A549 treated with AZD9567 at 1 μM for 4 hours (cell line): Measurements from ENCODE around the gene HIF3A. TPM values are rescaled to one million over a fixed set of nuclear protein-coding genes. Genes with fewer than 3 reads are reported as not detected.

ENCODE experiments used
- total RNA-seq: library from RNA; stranded (reverse); fragments of 200-300 nt; extraction: Qiagen RNA extraction; gene quantifications from 5 replicates; pipeline ENCODE4 v1.2.3, GENCODE V29; 2022; ENCODE audit not compliant: insufficient read depth

HIF3A gene
- 0.02 to 0.05 TPM (median 0.03 TPM) in 3 of 5 replicates, not detected in the others for total RNA-seq

GRCh38 chr19:46296722-46297461 lies at the start of gene HIF3A:
Gene HIF3A, plus strand, starts transcription at chr19:46297042. Its CDS starts 35 bp downstream, at chr19:46297077.

GRCh38 chr19:46346821-46347571 lies 50.2 kb downstream of the HIF3A start, which contains the start of gene PPP5C:
Gene PPP5C, plus strand, starts transcription at chr19:46347087. Its CDS starts 10 bp downstream, at chr19:46347097.

Other genes starting within 250 kb of the HIF3A start
- gene IGFL3, start 172.4 kb upstream of the HIF3A start, total RNA-seq: 0.14 to 0.37 TPM in 2 of 5 replicates, not detected in the others
- gene IGFL2, start 148.8 kb upstream of the HIF3A start, total RNA-seq: 0.57 to 1.4 TPM (median 0.75 TPM) in 4 of 5 replicates, not detected in the other
- gene IGFL1, start 67.3 kb upstream of the HIF3A start, total RNA-seq: 1.2 to 2.0 TPM (median 1.6 TPM) in 4 of 5 replicates, not detected in the other
- gene PPP5C, start 50.0 kb downstream of the HIF3A start, total RNA-seq: 74.4 to 85.4 TPM (median 80.8 TPM) in 5 replicates
- gene CCDC8, start 116.5 kb downstream of the HIF3A start, total RNA-seq: not detected in 5 replicates
- not detected in 5 replicates for gene PNMA8C, start 131.9 kb downstream of the HIF3A start, total RNA-seq
- 6.4 to 9.7 TPM (median 8.7 TPM) in 5 replicates for gene PNMA8A, start 174.5 kb downstream of the HIF3A start, total RNA-seq
- not detected in 5 replicates for gene PNMA8B, start 198.8 kb downstream of the HIF3A start, total RNA-seq